GM10266 (cell line): ENCODE measurements around the gene PRRC2B.

Experiments used
- DNase-seq: peaks from one replicate; pipeline ENCODE4 v3.0.0; 2012; ENCODE audit errors: extremely low spot score
- TF ChIP-seq, protein P1 (sequence below): IDR thresholded peaks from 2 replicates; pipeline ENCODE4 v1.5.1; 2012; ENCODE audit warnings: mild to moderate bottlenecking, low read depth; ENCODE audit not compliant: control insufficient read depth, insufficient read depth; ENCODE audit errors: missing control alignments

PRRC2B gene

GRCh38 chr9:131473198-131473885 lies 79.5 kb downstream of the PRRC2B start:
- TF ChIP-seq, protein P1, sequence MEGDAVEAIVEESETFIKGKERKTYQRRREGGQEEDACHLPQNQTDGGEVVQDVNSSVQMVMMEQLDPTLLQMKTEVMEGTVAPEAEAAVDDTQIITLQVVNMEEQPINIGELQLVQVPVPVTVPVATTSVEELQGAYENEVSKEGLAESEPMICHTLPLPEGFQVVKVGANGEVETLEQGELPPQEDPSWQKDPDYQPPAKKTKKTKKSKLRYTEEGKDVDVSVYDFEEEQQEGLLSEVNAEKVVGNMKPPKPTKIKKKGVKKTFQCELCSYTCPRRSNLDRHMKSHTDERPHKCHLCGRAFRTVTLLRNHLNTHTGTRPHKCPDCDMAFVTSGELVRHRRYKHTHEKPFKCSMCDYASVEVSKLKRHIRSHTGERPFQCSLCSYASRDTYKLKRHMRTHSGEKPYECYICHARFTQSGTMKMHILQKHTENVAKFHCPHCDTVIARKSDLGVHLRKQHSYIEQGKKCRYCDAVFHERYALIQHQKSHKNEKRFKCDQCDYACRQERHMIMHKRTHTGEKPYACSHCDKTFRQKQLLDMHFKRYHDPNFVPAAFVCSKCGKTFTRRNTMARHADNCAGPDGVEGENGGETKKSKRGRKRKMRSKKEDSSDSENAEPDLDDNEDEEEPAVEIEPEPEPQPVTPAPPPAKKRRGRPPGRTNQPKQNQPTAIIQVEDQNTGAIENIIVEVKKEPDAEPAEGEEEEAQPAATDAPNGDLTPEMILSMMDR: no peak
- no peak for DNase-seq

DNA sequence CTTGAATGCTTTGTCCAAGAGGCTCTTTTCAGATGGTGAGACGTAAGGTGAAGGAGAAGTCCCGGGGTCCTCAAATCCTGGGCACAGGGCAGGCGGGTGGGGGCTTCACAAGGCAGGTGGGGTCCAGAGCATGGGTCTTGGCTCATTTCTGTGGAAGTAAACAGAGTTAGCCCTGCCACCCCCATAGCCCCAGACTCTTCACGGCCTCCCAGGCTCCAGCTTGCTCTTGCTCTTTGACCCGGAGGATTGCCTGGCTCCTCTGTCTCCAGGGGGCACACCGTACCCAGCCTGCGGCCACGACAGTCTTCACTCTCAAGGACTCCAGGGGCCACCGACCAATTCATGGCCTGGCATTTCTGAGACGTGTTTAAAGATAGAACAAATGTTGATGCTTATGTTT lies 80.0 kb downstream of the PRRC2B start:
- DNase-seq: no peak
- TF ChIP-seq, protein P1: no peak

DNA sequence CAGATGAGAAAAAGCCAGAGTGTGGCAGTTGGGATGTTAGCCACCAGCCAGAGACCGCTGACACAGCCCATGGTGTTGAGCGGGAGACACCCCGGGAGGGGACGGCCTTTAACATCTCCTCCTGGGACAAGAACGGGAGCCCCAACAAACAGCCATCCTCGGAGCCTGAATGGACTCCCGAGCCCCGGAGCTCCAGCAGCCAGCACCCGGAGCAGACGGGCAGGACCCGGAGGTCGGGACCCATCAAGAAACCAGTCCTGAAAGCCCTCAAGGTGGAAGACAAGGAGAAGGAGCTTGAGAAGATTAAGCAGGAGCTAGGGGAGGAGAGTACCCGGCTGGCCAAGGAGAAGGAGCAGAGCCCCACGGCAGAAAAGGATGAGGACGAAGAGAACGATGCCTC lies 80.8 kb downstream of the PRRC2B start:
- DNase-seq: no peak
- TF ChIP-seq, protein P1: no peak

- DNase-seq: no peak
- TF ChIP-seq, protein P1: no peak
These were observed 81.4 kb downstream of the PRRC2B start for GRCh38 chr9:131475111-131475955.

- DNase-seq: no peak
- TF ChIP-seq, protein P1: peak; percentile 35
These were observed 82.3 kb downstream of the PRRC2B start for GRCh38 chr9:131475956-131476776.

GRCh38 chr9:131476777-131477345 lies 83.0 kb downstream of the PRRC2B start:
- no peak for DNase-seq
- TF ChIP-seq, protein P1: no peak

- TF ChIP-seq, protein P1: no peak
- no peak for DNase-seq
These were observed 83.5 kb downstream of the PRRC2B start for GRCh38 chr9:131477367-131477766.
